HCT116 (cell line): Measurements from ENCODE around the gene BICRA. TPM values are rescaled to one million over a fixed set of nuclear protein-coding genes. Genes with fewer than 3 reads are reported as not detected.
"Not testable (repeated sequence)": the region's sequence is repeated elsewhere in the genome, so short reads cannot be mapped to it uniquely, and the experiment has no call there.

ENCODE experiments used
- ATAC-seq: fragments of 200-7000 bp; cut with Tn5 transposase; 2 replicates; pipeline ENCODE4 v1.9.1; 2020; ENCODE audit warnings: mild to moderate bottlenecking, moderate library complexity
- BruUV-seq: library from RNA; stranded (reverse); fragments of 400-500 nt; replicated peaks from 2 replicates; lab custom pipeline; 2021; lab: Mats Ljungman, UMichigan
- CTCF ChIA-PET: fragments of 300-600 bp; sonication (Branson Sonifier 250); formaldehyde crosslinking; loops from one replicate; lab custom pipeline; 2021; ENCODE audit warnings: antibody characterized with exemption; lab: Charles Lee
- POLR2A ChIA-PET: fragments of 300-600, 350-600 bp; sonication (Branson Sonifier 250); formaldehyde crosslinking; loops from one replicate; lab custom pipeline; 2021; ENCODE audit warnings: antibody characterized with exemption; lab: Charles Lee
- RAD21 ChIA-PET, 2 experiments: fragments of 300-600 bp; sonication (Branson Sonifier 250); formaldehyde crosslinking; loops; one replicate each; lab custom pipeline; 2023; ENCODE audit warnings: low total read pairs in 2 of 2; ENCODE audit not compliant: uncharacterized antibody in 2 of 2, unreplicated experiment in 2 of 2, low non-redundant PET in 1 of 2; lab: Charles Lee
- DNase-seq: peaks from one replicate; pipeline ENCODE4 v3.0.0-alpha.2; 2010; ENCODE audit warnings: low read depth, low spot score
- H2AFZ ChIP-seq: fragments of 200-600 bp; shearing (Covaris generic), sonication (generic); 2 replicates; pipeline ENCODE4 v1.6.1; 2017; ENCODE audit warnings: low read depth, mixed run types, mixed read lengths, antibody characterized with exemption, low read length; ENCODE audit not compliant: poor library complexity, severe bottlenecking
- H3K27ac ChIP-seq: 2 replicates; pipeline ENCODE4 v1.5.1; 2012; ENCODE audit warnings: low read depth, low read length
- H3K27me3 ChIP-seq: fragments of 200-600 bp; sonication (generic); 2 replicates; pipeline ENCODE4 v1.6.1; 2016; ENCODE audit warnings: mixed run types, low read length, mixed read lengths; ENCODE audit not compliant: insufficient read depth
- H3K36me3 ChIP-seq, 2 experiments: fragments of 200-500 bp in 1 of 2; fragments of 200-600 bp in 1 of 2; sonication (Bioruptor generic) in 1 of 2; sonication (generic) in 1 of 2; 2 replicates each; pipeline versions ENCODE4 v1.5.1 to v1.6.1; 2014 to 2016; ENCODE audit warnings: low read length in 2 of 2, inconsistent platforms in 1 of 2, mixed read lengths in 1 of 2, mixed run types in 1 of 2; ENCODE audit not compliant: insufficient read depth in 2 of 2, control insufficient read depth in 1 of 2
- H3K4me1 ChIP-seq, 2 experiments: fragments of 200-600 bp in 1 of 2; sonication (generic) in 1 of 2; 2 replicates each; pipeline versions ENCODE4 v1.5.1 to v1.6.1; 2012 to 2017; ENCODE audit warnings: low read length in 2 of 2, inconsistent platforms in 1 of 2, mild to moderate bottlenecking in 1 of 2, mixed read lengths in 1 of 2, mixed run types in 1 of 2, moderate library complexity in 1 of 2; ENCODE audit not compliant: insufficient read depth in 2 of 2, control insufficient read depth in 1 of 2
- H3K4me2 ChIP-seq: fragments of 200-600 bp; sonication (generic); 2 replicates; pipeline ENCODE4 v1.6.1; 2017; ENCODE audit warnings: mixed run types, low read length, mixed read lengths
- H3K4me3 ChIP-seq, 2 experiments: fragments of 200-600 bp in 1 of 2; sonication (generic) in 1 of 2; replicated peaks in 1 of 2; 2 replicates each; pipeline ENCODE4 v1.5.1; 2011 to 2016; ENCODE audit warnings: low read length in 2 of 2, control low read depth in 1 of 2, low read depth in 1 of 2, mild to moderate bottlenecking in 1 of 2, mixed read lengths in 1 of 2, mixed run types in 1 of 2
- H3K79me2 ChIP-seq: fragments of 200-600 bp; sonication (generic); 2 replicates; pipeline ENCODE4 v1.6.1; 2017; ENCODE audit warnings: mild to moderate bottlenecking, mixed run types, low read length, moderate library complexity, mixed read lengths; ENCODE audit not compliant: insufficient read depth
- H3K9ac ChIP-seq: fragments of 200-600 bp; sonication (generic); 2 replicates; pipeline ENCODE4 v1.6.1; 2016; ENCODE audit warnings: low read length, mixed read lengths
- H3K9me2 ChIP-seq: fragments of 200-600 bp; sonication (generic), shearing (Covaris generic); 2 replicates; pipeline ENCODE4 v1.6.1; 2017; ENCODE audit warnings: mixed run types, mild to moderate bottlenecking, moderate library complexity; ENCODE audit not compliant: insufficient read depth
- H3K9me3 ChIP-seq, 2 experiments: fragments of 200-500 bp in 1 of 2; fragments of 200-600 bp in 1 of 2; sonication (Bioruptor generic) in 1 of 2; sonication (generic) in 1 of 2; 2 replicates each; pipeline ENCODE4 v1.6.1; 2014 to 2017; ENCODE audit warnings: low read length in 2 of 2, mixed read lengths in 2 of 2, inconsistent platforms in 1 of 2, low read depth in 1 of 2, mild to moderate bottlenecking in 1 of 2, mixed run types in 1 of 2, moderate library complexity in 1 of 2; ENCODE audit not compliant: control insufficient read depth in 1 of 2, insufficient read depth in 1 of 2
- H4K20me1 ChIP-seq: fragments of 200-600 bp; sonication (generic), shearing (Covaris generic); 2 replicates; pipeline ENCODE4 v1.6.1; 2017; ENCODE audit warnings: mixed run types, mild to moderate bottlenecking, moderate library complexity; ENCODE audit not compliant: insufficient read depth
- CBX3 ChIP-seq: IDR thresholded peaks from 2 replicates; pipeline ENCODE4 v1.6.1; 2012; ENCODE audit warnings: low read depth
- ELF1 ChIP-seq: IDR thresholded peaks from 2 replicates; pipeline ENCODE4 v1.6.1; 2012; ENCODE audit warnings: low read depth, borderline replicate concordance
- EZH2phosphoT487 ChIP-seq: fragments of 200-600 bp; IDR thresholded peaks from 2 replicates; pipeline ENCODE4 v1.6.1; 2018; ENCODE audit warnings: antibody characterized with exemption, borderline replicate concordance
- FOSL1 ChIP-seq: IDR thresholded peaks from 2 replicates; pipeline ENCODE4 v1.6.1; 2012; ENCODE audit warnings: low read depth
- POLR2A ChIP-seq: IDR thresholded peaks from 2 replicates; pipeline ENCODE4 v1.7.0; 2011; ENCODE audit warnings: borderline replicate concordance; ENCODE audit not compliant: insufficient read depth, insufficient read length; ENCODE audit errors: extremely low read depth
- POLR2AphosphoS5 ChIP-seq: IDR thresholded peaks from 2 replicates; pipeline ENCODE4 v1.6.1; 2011; ENCODE audit warnings: mild to moderate bottlenecking, low read depth, low read length, moderate library complexity
- RAD21 ChIP-seq: IDR thresholded peaks from 2 replicates; pipeline ENCODE4 v1.6.1; 2012; ENCODE audit warnings: low read depth, mild to moderate bottlenecking
- SIN3A ChIP-seq: IDR thresholded peaks from 2 replicates; pipeline ENCODE4 v1.6.1; 2012; ENCODE audit warnings: low read depth
- TCF7L2 ChIP-seq: IDR thresholded peaks from 2 replicates; pipeline ENCODE4 v1.7.0; 2011; ENCODE audit warnings: borderline replicate concordance, inconsistent platforms; ENCODE audit not compliant: insufficient read depth, insufficient read length; ENCODE audit errors: extremely low read depth
- YY1 ChIP-seq: IDR thresholded peaks from 2 replicates; pipeline ENCODE4 v1.6.1; 2011; ENCODE audit warnings: low read length, low read depth, moderate library complexity, mild to moderate bottlenecking; ENCODE audit not compliant: insufficient replicate concordance; ENCODE audit errors: extremely low read depth
- ZFX ChIP-seq: fragments of 450-650 bp; IDR thresholded peaks from 2 replicates; pipeline ENCODE4 v1.6.1; 2017
- ZNF274 ChIP-seq: fragments of 200-500 bp; sonication (Bioruptor generic); IDR thresholded peaks from 2 replicates; pipeline ENCODE4 v1.6.1; 2014; ENCODE audit warnings: mild to moderate bottlenecking, low read depth, low read length, inconsistent platforms
- intact Hi-C: fragments of 100-400 bp; cut with micrococcal nuclease; formaldehyde crosslinking; loops from 2 replicates; pipeline ENCODE4 v1.10.0; 2022
- total RNA-seq: library from RNA; stranded (reverse); gene quantifications from one replicate; pipeline ENCODE4 v1.2.1, GENCODE V29; 2021; ENCODE audit not compliant: unreplicated experiment
- TF ChIP-seq, protein P1 (sequence below): IDR thresholded peaks from 2 replicates; pipeline ENCODE4 v1.6.1; 2011; ENCODE audit warnings: mild to moderate bottlenecking, low read length, moderate library complexity; ENCODE audit not compliant: insufficient replicate concordance; ENCODE audit errors: extremely low read depth
- TF ChIP-seq, protein P2 (sequence below): IDR thresholded peaks from 2 replicates; pipeline ENCODE4 v1.6.1; 2012

BICRA gene
- total RNA-seq, 1 experiment from 2014 or later = 11.3 TPM

DNA sequence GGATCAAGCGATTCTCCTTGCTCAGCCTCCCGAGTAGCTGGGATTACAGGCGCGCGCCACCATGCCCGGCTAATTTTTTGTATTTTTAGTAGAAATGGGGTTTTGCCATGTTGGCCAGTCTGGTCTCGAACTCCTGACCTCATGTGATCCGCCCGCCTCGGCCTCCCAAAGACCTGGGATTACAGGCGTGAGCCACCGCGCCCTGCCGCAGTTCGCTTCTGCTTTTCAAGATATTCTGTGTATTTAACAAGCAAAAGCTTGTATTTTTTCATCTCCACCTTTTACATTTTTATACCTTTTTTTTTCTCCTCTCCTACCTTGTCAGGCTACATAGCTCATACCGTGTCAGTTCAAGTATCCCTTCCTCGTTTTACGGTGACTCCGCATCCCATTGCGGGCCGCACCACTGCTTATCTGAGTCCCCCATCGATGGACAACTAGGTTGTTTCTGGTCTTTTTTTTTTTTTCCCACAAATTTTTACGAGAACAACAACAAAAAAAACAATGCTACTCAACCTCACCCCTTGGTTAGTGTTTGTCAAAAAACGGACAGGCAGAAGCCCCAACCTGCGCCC lies 9.2 kb upstream of the BICRA start:
- H2AFZ ChIP-seq, ATAC-seq, H3K9me2 ChIP-seq, H3K36me3 ChIP-seq, H3K79me2 ChIP-seq, H3K27me3 ChIP-seq, H3K9me3 ChIP-seq, RAD21 ChIA-PET, DNase-seq, H4K20me1 ChIP-seq: not testable (repeated sequence)
- peak overlapping the region; percentile 57 for H3K9ac ChIP-seq
- H3K4me1 ChIP-seq = peaks cover 22 to 35% of the 10 kb centered on the region in 2 experiments
- H3K4me2 ChIP-seq = peak overlapping the region; percentile 65
- CTCF ChIA-PET = interaction anchor here (1.7 kb wide), 1 partner anchor 163 kb away, joined by 7 read pairs; no protein-coding TSS in a partner anchor
- peak overlapping the region; percentile 57 to 63 for H3K4me3 ChIP-seq
- TSS peak; percentile 83 for BruUV-seq
- intact Hi-C loops = loop anchor here (1.0 to 10.0 kb wide), 3 partner anchors 84 to 155 kb away; partner anchors contain the start of gene NAPA
- POLR2A ChIA-PET = interaction anchor here (0.7 to 1.8 kb wide), 4 partner anchors 11 to 284 kb away, joined by 3 to 5 read pairs (median 3); no protein-coding TSS in a partner anchor
- peak overlapping the region; percentile 34; the same call in 1 of the 2 replicates for H3K27ac ChIP-seq

DNA sequence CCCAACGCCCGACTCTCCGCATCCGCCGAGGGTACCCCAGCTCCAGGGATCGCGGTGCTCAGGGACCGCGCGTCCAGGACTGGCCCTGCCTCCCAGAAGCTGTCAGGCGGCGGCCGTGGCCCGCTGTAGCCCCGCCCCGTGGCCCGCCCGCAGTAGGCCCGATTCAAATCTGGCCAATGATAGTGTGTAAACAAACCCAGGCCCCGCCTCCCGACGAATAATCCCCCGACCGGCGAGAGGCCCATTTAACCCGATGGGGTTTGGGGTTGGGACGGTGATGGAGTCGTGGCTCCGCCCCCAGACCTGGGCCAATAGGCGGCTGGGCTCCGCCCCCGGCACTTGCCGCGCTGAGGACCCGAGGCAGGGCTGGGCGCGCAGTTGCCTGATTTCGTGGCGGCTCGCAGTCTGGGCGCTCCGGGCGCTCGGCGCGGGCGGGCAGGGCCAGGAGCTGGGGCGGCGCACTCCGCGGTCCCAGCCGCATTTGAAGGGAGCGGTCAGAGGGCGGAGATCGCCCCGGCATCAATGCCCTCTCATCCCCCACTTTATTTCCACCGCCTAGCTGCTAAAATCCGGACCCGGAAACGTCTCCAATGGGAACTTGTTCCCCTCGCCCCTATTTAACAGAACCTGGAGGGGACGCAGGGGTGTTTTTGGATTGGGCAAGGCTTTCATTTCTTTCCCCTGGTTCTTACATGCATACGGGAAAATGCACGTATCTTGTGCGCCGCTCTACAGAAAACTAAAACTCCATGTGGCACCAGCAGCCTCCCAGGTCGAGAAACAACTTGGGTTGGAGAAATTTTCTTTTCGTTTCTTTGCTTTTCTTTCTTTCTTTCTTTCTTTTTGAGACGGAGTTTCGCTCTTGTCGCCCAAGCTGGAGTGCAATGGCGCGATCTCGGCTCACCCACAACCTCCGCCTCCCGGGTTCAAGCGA lies 8.4 kb upstream of the BICRA start:
- peak overlapping the region; percentile 75 for H3K27ac ChIP-seq
- no peaks in the 10 kb centered on the region for H3K27me3 ChIP-seq
- H3K9me3 ChIP-seq = no peaks in the 10 kb centered on the region
- H3K36me3 ChIP-seq = no peaks in the 10 kb centered on the region
- no peaks in the 10 kb centered on the region for H4K20me1 ChIP-seq
- no peaks in the 10 kb centered on the region for H3K79me2 ChIP-seq
- ChIA-PET RAD21 (interaction anchor here (0.5 to 0.9 kb wide), 6 partner anchors 8 to 639 kb away, joined by 3 to 5 read pairs (median 4); partner anchors contain the start of gene NAPA (in 1 of the 2)), CTCF (interaction anchor here (0.9 to 1.7 kb wide), 2 partner anchors 85 to 164 kb away, joined by 3 to 7 read pairs; no protein-coding TSS in a partner anchor), POLR2A (interaction anchor here (0.6 to 1.8 kb wide), 5 partner anchors 10 to 284 kb away, joined by 3 to 5 read pairs (median 3); no protein-coding TSS in a partner anchor)
- intact Hi-C loops = loop anchor here (1.0 to 10.0 kb wide), 3 partner anchors 85 to 156 kb away; partner anchors contain the start of gene NAPA
- H3K4me3 ChIP-seq = peak overlapping the region; percentile 74 to 86
- H3K4me1 ChIP-seq = peaks cover 22 to 35% of the 10 kb centered on the region in 2 experiments
- ATAC-seq (peak; percentile 92), DNase-seq (peak; percentile 96)
- peak overlapping the region; percentile 44 for H2AFZ ChIP-seq
- no peaks in the 10 kb centered on the region for H3K9me2 ChIP-seq
- peak overlapping the region; percentile 76 for H3K9ac ChIP-seq
- H3K4me2 ChIP-seq = peak overlapping the region; percentile 65
- BruUV-seq = TSS peak; percentile 93
- TF ChIP-seq ZNF274 (no peak), POLR2AphosphoS5 (peak; percentile 95), EZH2phosphoT487 (no peak), ZFX (no peak), ELF1 (no peak), TCF7L2 (no peak), SIN3A (peak; percentile 61), RAD21 (no peak), YY1 (peak; percentile 45), CBX3 (0 out of 2 replicates have a peak, but pooled peaks have one; percentile 9), FOSL1 (no peak), POLR2A (peak; percentile 69)
- TF ChIP-seq, protein P1, sequence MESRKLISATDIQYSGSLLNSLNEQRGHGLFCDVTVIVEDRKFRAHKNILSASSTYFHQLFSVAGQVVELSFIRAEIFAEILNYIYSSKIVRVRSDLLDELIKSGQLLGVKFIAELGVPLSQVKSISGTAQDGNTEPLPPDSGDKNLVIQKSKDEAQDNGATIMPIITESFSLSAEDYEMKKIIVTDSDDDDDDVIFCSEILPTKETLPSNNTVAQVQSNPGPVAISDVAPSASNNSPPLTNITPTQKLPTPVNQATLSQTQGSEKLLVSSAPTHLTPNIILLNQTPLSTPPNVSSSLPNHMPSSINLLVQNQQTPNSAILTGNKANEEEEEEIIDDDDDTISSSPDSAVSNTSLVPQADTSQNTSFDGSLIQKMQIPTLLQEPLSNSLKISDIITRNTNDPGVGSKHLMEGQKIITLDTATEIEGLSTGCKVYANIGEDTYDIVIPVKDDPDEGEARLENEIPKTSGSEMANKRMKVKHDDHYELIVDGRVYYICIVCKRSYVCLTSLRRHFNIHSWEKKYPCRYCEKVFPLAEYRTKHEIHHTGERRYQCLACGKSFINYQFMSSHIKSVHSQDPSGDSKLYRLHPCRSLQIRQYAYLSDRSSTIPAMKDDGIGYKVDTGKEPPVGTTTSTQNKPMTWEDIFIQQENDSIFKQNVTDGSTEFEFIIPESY = no peak
- TF ChIP-seq, protein P2, sequence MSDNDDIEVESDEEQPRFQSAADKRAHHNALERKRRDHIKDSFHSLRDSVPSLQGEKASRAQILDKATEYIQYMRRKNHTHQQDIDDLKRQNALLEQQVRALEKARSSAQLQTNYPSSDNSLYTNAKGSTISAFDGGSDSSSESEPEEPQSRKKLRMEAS = no peak; the same call in none of the 2 replicates
